H1 (cell line): ENCODE results near the gene CEP120. TPM values are rescaled to one million over a fixed set of nuclear protein-coding genes. Genes with fewer than 3 reads are reported as not detected.

Experiments used
- CTCF ChIA-PET: fragments of 300-600 bp; sonication (Branson Sonifier 250); formaldehyde crosslinking; loops from one replicate; lab custom pipeline; 2021; ENCODE audit not compliant: partially characterized antibody; lab: Charles Lee
- POLR2A ChIA-PET: fragments of 300-600 bp; sonication (Branson Sonifier 250); formaldehyde crosslinking; loops from one replicate; lab custom pipeline; 2021; ENCODE audit warnings: inconsistent platforms; ENCODE audit not compliant: partially characterized antibody; lab: Charles Lee
- DNase-seq, 2 experiments: peaks; one replicate each; pipeline versions ENCODE4 v3.0.0 to v3.0.0-alpha.2; 2010 to 2022; ENCODE audit warnings: low spot score in 2 of 2, low read depth in 1 of 2, mixed read lengths in 1 of 2
- FAIRE-seq: peaks from 2 replicates; lab custom pipeline; 2011; peaks lifted over from hg19 to GRCh38; lab: Jason Lieb, UNC
- H2AFZ ChIP-seq: 2 replicates; pipeline ENCODE4 v1.8.1; 2012; ENCODE audit warnings: low read length, inconsistent platforms
- H2AK5ac ChIP-seq: 2 replicates; pipeline ENCODE4 v1.6.1; 2013; ENCODE audit warnings: low read depth, low read length
- H2BK120ac ChIP-seq: replicated peaks from 2 replicates; pipeline ENCODE3; 2013; ENCODE audit warnings: low read depth, low read length, inconsistent platforms
- H2BK12ac ChIP-seq: 2 replicates; pipeline ENCODE4 v1.6.1; 2013; ENCODE audit warnings: low read depth, low read length
- H2BK15ac ChIP-seq: 2 replicates; pipeline ENCODE4 v1.6.1; 2013; ENCODE audit warnings: low read length
- H2BK20ac ChIP-seq: 2 replicates; pipeline ENCODE4 v1.6.1; 2013; ENCODE audit warnings: low read length
- H2BK5ac ChIP-seq: 2 replicates; pipeline ENCODE4 v1.6.1; 2013; ENCODE audit warnings: low read depth, low read length
- H3K14ac ChIP-seq: 2 replicates; pipeline ENCODE4 v1.6.1; 2013; ENCODE audit warnings: inconsistent platforms; ENCODE audit not compliant: insufficient read length
- H3K18ac ChIP-seq: 2 replicates; pipeline ENCODE4 v1.6.1; 2013; ENCODE audit warnings: low read length; ENCODE audit errors: extremely low read depth
- H3K23ac ChIP-seq: 2 replicates; pipeline ENCODE4 v1.6.1; 2013; ENCODE audit warnings: inconsistent platforms; ENCODE audit not compliant: insufficient read length
- H3K23me2 ChIP-seq: 2 replicates; pipeline ENCODE4 v1.6.1; 2013; ENCODE audit warnings: low read depth, low read length
- H3K27ac ChIP-seq: 2 replicates; pipeline ENCODE4 v1.6.1; 2011; ENCODE audit warnings: low read depth, low read length, inconsistent platforms
- H3K27me3 ChIP-seq, 4 experiments: replicated peaks in 1 of 4; 1 replicate in 1 of 4; 2 replicates in 3 of 4; pipeline versions ENCODE4 v1.6.1 to v1.8.1; 2011 to 2013; ENCODE audit warnings: low read length in 3 of 4, mild to moderate bottlenecking in 3 of 4, inconsistent platforms in 2 of 4, mixed read lengths in 2 of 4, moderate library complexity in 1 of 4; ENCODE audit not compliant: control insufficient read depth in 3 of 4, insufficient read depth in 3 of 4; ENCODE audit errors: extremely low read depth in 1 of 4
- H3K36me3 ChIP-seq, 4 experiments: 2 replicates each; pipeline versions ENCODE4 v1.6.1 to v1.8.1; 2011 to 2013; ENCODE audit warnings: mild to moderate bottlenecking in 4 of 4, low read length in 3 of 4, moderate library complexity in 2 of 4, control low read depth in 1 of 4, inconsistent platforms in 1 of 4; ENCODE audit not compliant: insufficient read depth in 4 of 4, control insufficient read depth in 2 of 4
- H3K4ac ChIP-seq: replicated peaks from 2 replicates; pipeline ENCODE3; 2013; ENCODE audit warnings: low read length, low read depth, mixed read lengths, inconsistent platforms; ENCODE audit not compliant: insufficient read length
- H3K4me1 ChIP-seq, 4 experiments: replicated peaks in 1 of 4; 1 replicate in 1 of 4; 2 replicates in 3 of 4; pipeline versions ENCODE4 v1.6.1 to v1.8.1; 2011 to 2013; ENCODE audit warnings: low read length in 3 of 4, inconsistent platforms in 2 of 4, mixed read lengths in 1 of 4; ENCODE audit not compliant: insufficient read depth in 4 of 4, control insufficient read depth in 3 of 4
- H3K4me2 ChIP-seq, 2 experiments: 2 replicates each; pipeline versions ENCODE4 v1.6.1 to v1.8.1; 2011 to 2013; ENCODE audit warnings: low read depth in 2 of 2, low read length in 2 of 2, control low read depth in 1 of 2, inconsistent platforms in 1 of 2, mild to moderate bottlenecking in 1 of 2; ENCODE audit not compliant: insufficient read depth in 1 of 2
- H3K4me3 ChIP-seq, 4 experiments: fragments of 200-600, 300-600 bp in 1 of 4; sonication (generic), shearing (Covaris generic), sonication (Bioruptor Twin) in 1 of 4; 2 replicates each; pipeline versions ENCODE4 v1.5.1 to v1.8.1; 2011 to 2016; ENCODE audit warnings: low read length in 4 of 4, low read depth in 3 of 4, control low read depth in 2 of 4, inconsistent platforms in 2 of 4, mild to moderate bottlenecking in 2 of 4, mixed read lengths in 1 of 4, moderate library complexity in 1 of 4; ENCODE audit not compliant: insufficient read depth in 2 of 4; ENCODE audit errors: extremely low read depth in 1 of 4
- H3K56ac ChIP-seq: replicated peaks from 2 replicates; pipeline ENCODE3; 2013; ENCODE audit warnings: low read depth, mild to moderate bottlenecking, mixed read lengths, low read length, inconsistent platforms; ENCODE audit not compliant: insufficient read length
- H3K79me1 ChIP-seq: 2 replicates; pipeline ENCODE4 v1.6.1; 2013; ENCODE audit warnings: low read depth, low read length, control low read depth
- H3K79me2 ChIP-seq, 2 experiments: 2 replicates each; pipeline versions ENCODE4 v1.6.1 to v1.8.1; 2012 to 2013; ENCODE audit warnings: low read length in 2 of 2, mild to moderate bottlenecking in 2 of 2, inconsistent platforms in 1 of 2; ENCODE audit not compliant: insufficient read depth in 2 of 2, control insufficient read depth in 1 of 2
- H3K9ac ChIP-seq, 4 experiments: replicated peaks in 1 of 4; 1 replicate in 1 of 4; 2 replicates in 3 of 4; pipeline versions ENCODE4 v1.6.1 to v1.8.1; 2011 to 2013; ENCODE audit warnings: low read depth in 3 of 4, low read length in 3 of 4, control low read depth in 2 of 4, mild to moderate bottlenecking in 2 of 4, moderate library complexity in 2 of 4, inconsistent platforms in 1 of 4; ENCODE audit errors: extremely low read depth in 1 of 4
- H3K9me3 ChIP-seq, 2 experiments: 2 replicates each; pipeline versions ENCODE4 v1.6.1 to v1.8.1; 2012 to 2013; ENCODE audit warnings: mild to moderate bottlenecking in 2 of 2, moderate library complexity in 2 of 2, control low read depth in 1 of 2, inconsistent platforms in 1 of 2, low read depth in 1 of 2, low read length in 1 of 2, mixed read lengths in 1 of 2; ENCODE audit not compliant: insufficient read depth in 2 of 2
- H4K20me1 ChIP-seq, 2 experiments: replicated peaks in 1 of 2; 2 replicates each; pipeline versions ENCODE3 to v1.8.1; 2011 to 2013; ENCODE audit warnings: inconsistent platforms in 2 of 2, low read length in 2 of 2, mild to moderate bottlenecking in 1 of 2; ENCODE audit not compliant: insufficient read depth in 2 of 2, control insufficient read depth in 1 of 2
- H4K5ac ChIP-seq: 2 replicates; pipeline ENCODE4 v1.6.1; 2013; ENCODE audit warnings: low read length, low read depth, mixed read lengths, inconsistent platforms; ENCODE audit not compliant: insufficient read length
- H4K8ac ChIP-seq: 2 replicates; pipeline ENCODE4 v1.8.0; 2013; ENCODE audit warnings: mild to moderate bottlenecking, moderate library complexity, low read length, inconsistent platforms; ENCODE audit not compliant: insufficient read depth; ENCODE audit errors: extremely low read depth
- H4K91ac ChIP-seq: replicated peaks from 2 replicates; pipeline ENCODE3; 2013; ENCODE audit warnings: low read length, mixed read lengths, inconsistent platforms; ENCODE audit not compliant: insufficient read length
- BACH1 ChIP-seq: IDR thresholded peaks from 2 replicates; pipeline ENCODE4 v1.6.1; 2012; ENCODE audit warnings: low read length, improper control_type of control experiment
- BRCA1 ChIP-seq: IDR thresholded peaks from 2 replicates; pipeline ENCODE4 v1.6.1; 2012; ENCODE audit warnings: low read depth, low read length, improper control_type of control experiment
- CBX5 ChIP-seq: fragments of 300-800, 300-1000 bp; sonication (generic); IDR thresholded peaks from 2 replicates; pipeline ENCODE4 v1.7.1; 2016; ENCODE audit warnings: antibody characterized with exemption, low read length, low read depth
- CREB1 ChIP-seq: IDR thresholded peaks from 2 replicates; pipeline ENCODE4 v1.6.1; 2012; ENCODE audit warnings: inconsistent platforms
- GABPA ChIP-seq: IDR thresholded peaks from 2 replicates; pipeline ENCODE4 v1.6.1; 2011; ENCODE audit warnings: mild to moderate bottlenecking, low read length, moderate library complexity, borderline replicate concordance; ENCODE audit not compliant: insufficient read depth
- HDAC6 ChIP-seq: IDR thresholded peaks from one replicate; pipeline ENCODE4 v1.7.1; 2012; ENCODE audit warnings: low read depth, mild to moderate bottlenecking, inconsistent platforms, low read length, moderate library complexity
- KDM1A ChIP-seq: fragments of 200-600, 300-600 bp; sonication (generic); IDR thresholded peaks from 2 replicates; pipeline ENCODE4 v1.7.1; 2016; ENCODE audit warnings: mild to moderate bottlenecking, low read length, borderline replicate concordance
- MAFK ChIP-seq: IDR thresholded peaks from 2 replicates; pipeline ENCODE4 v1.6.1; 2012; ENCODE audit warnings: low read depth, mild to moderate bottlenecking, improper control_type of control experiment, low read length
- SAP30 ChIP-seq: fragments of 300-600 bp; sonication (generic); IDR thresholded peaks from 2 replicates; pipeline ENCODE4 v1.7.1; 2012; ENCODE audit warnings: low read length, moderate library complexity, mild to moderate bottlenecking, inconsistent platforms; ENCODE audit not compliant: insufficient read depth, insufficient replicate concordance
- SP4 ChIP-seq: IDR thresholded peaks from 2 replicates; pipeline ENCODE4 v1.6.1; 2012; ENCODE audit warnings: low read length, inconsistent platforms
- SUZ12 ChIP-seq: fragments of 200-600 bp; sonication (generic); IDR thresholded peaks from 2 replicates; pipeline ENCODE4 v1.6.1; 2012; ENCODE audit warnings: mild to moderate bottlenecking, inconsistent platforms, low read length, moderate library complexity, mixed read lengths
- TEAD4 ChIP-seq: IDR thresholded peaks from 2 replicates; pipeline ENCODE4 v1.6.1; 2012; ENCODE audit warnings: low read depth, low read length, inconsistent platforms, mixed read lengths
- USF2 ChIP-seq: IDR thresholded peaks from 2 replicates; pipeline ENCODE4 v1.6.1; 2011; ENCODE audit warnings: low read length, improper control_type of control experiment
- ZNF274 ChIP-seq: IDR thresholded peaks from 2 replicates; pipeline ENCODE4 v1.7.0; 2012; ENCODE audit warnings: low read length, borderline replicate concordance; ENCODE audit errors: extremely low read depth
- WGBS, 2 experiments: shearing (Covaris generic) in 1 of 2; methylation state at CpG; one replicate each; pipeline versions ENCODE4 v1.1.6 to v1.1.7; 2013 to 2015; ENCODE audit warnings: low lambda C conversion rate in 2 of 2, mixed read lengths in 2 of 2, inconsistent platforms in 1 of 2, low coverage in 1 of 2, missing lambda C conversion rate in 1 of 2; ENCODE audit not compliant: insufficient replicate concordance in 2 of 2, insufficient coverage in 1 of 2, insufficient read length in 1 of 2; ENCODE audit errors: extremely low coverage in 1 of 2, missing lambda C conversion rate in 1 of 2; 5-methylcytosine and 5-hydroxymethylcytosine counted together
- polyA plus RNA-seq, 7 experiments: library from polyadenylated mRNA; depleted of rRNA in 3 of 7; stranded (reverse) in 5 of 7; unstranded in 2 of 7; fragments of >200 nt in 5 of 7; fragments of 200-250 nt in 2 of 7; gene quantifications; 1 replicate in 5 of 7; 2 replicates in 1 of 7; 4 replicates in 1 of 7; pipeline versions ENCODE4 v1.2.1 to v1.2.3, GENCODE V29; 2011 to 2013; ENCODE audit warnings: missing spikeins in 2 of 7, mixed read lengths in 2 of 7
- total RNA-seq: library from RNA; stranded (reverse); fragmentation: NEBNext Ultra II Directional; extraction: Animal tissue kit (Norgen Biotek cat#: 25700); gene quantifications from 2 replicates; pipeline ENCODE4 v1.2.1, GENCODE V29; 2021

Gene CEP120
- total and polyA plus RNA-seq, 2 of the 8 experiments (the other 6 are each of a cell fraction or from before 2014, with no cell fraction given), result 9.3 to 17.9 TPM

- H4K91ac ChIP-seq, result no peak overlapping the region
- H4K5ac ChIP-seq, result no peak overlapping the region
- ChIA-PET POLR2A (no interaction called here), CTCF (no interaction called here)
- H3K9ac ChIP-seq, result no peak overlapping the region
- no peak overlapping the region for H3K4ac ChIP-seq
- no peak overlapping the region for H2BK120ac ChIP-seq
- H2BK20ac ChIP-seq, result no peak overlapping the region
- no peak overlapping the region for H2BK15ac ChIP-seq
- H3K9me3 ChIP-seq, result no peaks in the 10 kb centered on the region
- H3K4me2 ChIP-seq, result no peak overlapping the region
- no peak for DNase-seq
- no peak overlapping the region for H2AK5ac ChIP-seq
- H3K23me2 ChIP-seq, result no peaks in the 10 kb centered on the region
- H3K4me3 ChIP-seq, result no peak overlapping the region
- H3K4me1 ChIP-seq, result peaks cover 0 to 5% (median 0%) of the 10 kb centered on the region in 4 experiments; a peak in 2 of 7 replicates
- H3K18ac ChIP-seq, result no peak overlapping the region
- H3K23ac ChIP-seq, result no peak overlapping the region
- no peak overlapping the region for H4K8ac ChIP-seq
- WGBS, 2 experiments, result 79% methylated on average over 2 of the region's 2 CpGs; no CpG with 5 or more reads in 1 of the 2 experiments
- no peaks in the 10 kb centered on the region for H3K36me3 ChIP-seq
- H4K20me1 ChIP-seq, result no peaks in the 10 kb centered on the region
- no peaks in the 10 kb centered on the region for H3K79me2 ChIP-seq
- H3K27ac ChIP-seq, result no peak overlapping the region
- H3K79me1 ChIP-seq, result no peaks in the 10 kb centered on the region
- FAIRE-seq, result no peak
- no peak overlapping the region for H2BK5ac ChIP-seq
- no peak overlapping the region for H2BK12ac ChIP-seq
- H2AFZ ChIP-seq, result no peak overlapping the region
- no peak overlapping the region for H3K14ac ChIP-seq
- H3K56ac ChIP-seq, result no peak overlapping the region
- H3K27me3 ChIP-seq, result no peaks in the 10 kb centered on the region
- TF ChIP-seq CBX5 (no peak), SP4 (no peak), CREB1 (no peak), SAP30 (no peak), HDAC6 (no peak), USF2 (no peak), KDM1A (no peak), BRCA1 (no peak), MAFK (no peak), SUZ12 (no peak), BACH1 (no peak), ZNF274 (no peak), TEAD4 (no peak), GABPA (no peak)
Measured at GRCh38 chr5:123449424-123449974, 26.3 kb upstream of the CEP120 start.
